ENCODE measurements around the gene SESTD1.

The SESTD1 gene

GRCh38 chr2:179304424-179304823 lies 39.8 kb upstream of the SESTD1 start:
- no peaks in the 10 kb centered on the region for H3K36me3 ChIP-seq
- TF ChIP-seq CTCF (IDR thresholded peaks at IDR 0.05): no peak
- H3K27me3 ChIP-seq: no peaks in the 10 kb centered on the region
- intact Hi-C loops (cut with DNase I; ENCODE audit: low total_unique reads): no loop called here
- H3K9me3 ChIP-seq: no peaks in the 10 kb centered on the region
- H3K27ac ChIP-seq: no peak overlapping the region
- no peaks in the 10 kb centered on the region for H3K4me1 ChIP-seq
- no peak overlapping the region for H3K4me3 ChIP-seq
- DNase-seq: no peak

GRCh38 chr2:179302764-179303571 lies 38.3 kb upstream of the SESTD1 start:
- Histone ChIP-seq H3K4me3 (no peak overlapping the region), H3K36me3 (no peaks in the 10 kb centered on the region), H3K4me1 (no peaks in the 10 kb centered on the region), H3K27ac (no peak overlapping the region), H3K9me3 (no peaks in the 10 kb centered on the region), H3K27me3 (no peaks in the 10 kb centered on the region)
- intact Hi-C loops (cut with DNase I; ENCODE audit: low total_unique reads): no loop called here
- no peak for DNase-seq
- TF ChIP-seq CTCF (IDR thresholded peaks at IDR 0.05): no peak

GRCh38 chr2:179302149-179302548 lies 37.5 kb upstream of the SESTD1 start:
- H3K27ac ChIP-seq: no peak overlapping the region
- TF ChIP-seq CTCF (IDR thresholded peaks at IDR 0.05): no peak
- H3K9me3 ChIP-seq: no peaks in the 10 kb centered on the region
- no peaks in the 10 kb centered on the region for H3K27me3 ChIP-seq
- no peaks in the 10 kb centered on the region for H3K4me1 ChIP-seq
- H3K36me3 ChIP-seq: no peaks in the 10 kb centered on the region
- intact Hi-C loops (cut with DNase I; ENCODE audit: low total_unique reads): no loop called here
- H3K4me3 ChIP-seq: no peak overlapping the region
- DNase-seq: no peak

GRCh38 chr2:179298666-179299065 lies 34.0 kb upstream of the SESTD1 start:
- Histone ChIP-seq H3K4me1 (peaks cover 0 to 3% (median 0%) of the 10 kb centered on the region in 4 donors), H3K36me3 (no peaks in the 10 kb centered on the region), H3K9me3 (no peaks in the 10 kb centered on the region), H3K27me3 (no peaks in the 10 kb centered on the region), H3K4me3 (no peak overlapping the region), H3K27ac (no peak overlapping the region)
- intact Hi-C loops (cut with DNase I; ENCODE audit: low total_unique reads): no loop called here
- no peak for DNase-seq
- no peak for TF ChIP-seq CTCF (IDR thresholded peaks at IDR 0.05)

GRCh38 chr2:179297927-179298326 lies 33.3 kb upstream of the SESTD1 start:
- no peaks in the 10 kb centered on the region for H3K36me3 ChIP-seq
- no peak for DNase-seq
- no peak overlapping the region for H3K27ac ChIP-seq
- TF ChIP-seq CTCF (IDR thresholded peaks at IDR 0.05): no peak
- H3K4me3 ChIP-seq: no peak overlapping the region
- H3K9me3 ChIP-seq: no peaks in the 10 kb centered on the region
- H3K4me1 ChIP-seq: peaks cover 0 to 3% (median 0%) of the 10 kb centered on the region in 4 donors
- intact Hi-C loops (cut with DNase I; ENCODE audit: low total_unique reads): no loop called here
- no peaks in the 10 kb centered on the region for H3K27me3 ChIP-seq

All from tibial artery (tissue), 4 donors.